ENCODE measurements around the gene AGL. TPM values are rescaled to one million over a fixed set of nuclear protein-coding genes. Genes with fewer than 3 reads are reported as not detected.

The AGL gene
- total and polyA plus RNA-seq, 2 of the 8 experiments (the other 6 are each of a cell fraction or from before 2014, with no cell fraction given), result 2.7 to 19.2 TPM

DNA sequence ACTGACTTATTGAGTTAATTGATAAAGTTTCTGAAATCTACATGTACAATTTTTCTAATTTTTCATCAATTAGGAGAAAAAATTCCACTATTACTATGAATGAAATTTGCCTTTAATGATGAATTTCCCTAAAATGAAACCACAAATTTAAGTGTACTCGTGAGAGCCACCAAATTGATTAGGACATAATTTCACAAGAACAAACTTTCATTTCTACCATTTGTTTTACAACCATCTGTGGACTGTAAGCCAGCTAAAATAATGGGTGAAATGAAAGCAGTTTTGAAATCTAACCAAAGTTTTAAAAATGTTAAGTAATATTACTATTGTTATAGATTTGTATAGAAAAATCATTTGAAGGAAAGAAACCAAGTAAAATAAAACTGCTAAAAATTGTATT lies 41.8 kb downstream of the AGL start:
- Histone ChIP-seq H3K56ac (replicated peaks; ENCODE audit: insufficient read length, low read depth, low read length) (no peak overlapping the region), H3K14ac (ENCODE audit: insufficient read length) (no peak overlapping the region), H4K20me1 (replicated peaks in 1 of 2; ENCODE audit: control insufficient read depth in 1 of 2, insufficient read depth in 2 of 2, low read length in 2 of 2) (no peaks in the 10 kb centered on the region), H3K79me2 (ENCODE audit: control insufficient read depth in 1 of 2, insufficient read depth in 2 of 2, low read length in 2 of 2) (no peaks in the 10 kb centered on the region), H2BK20ac (ENCODE audit: low read length) (no peak overlapping the region), H4K91ac (replicated peaks; ENCODE audit: insufficient read length, low read length) (no peak overlapping the region), H3K79me1 (ENCODE audit: low read depth, low read length) (no peaks in the 10 kb centered on the region), H3K4ac (replicated peaks; ENCODE audit: insufficient read length, low read depth, low read length) (no peak overlapping the region), H3K27ac (ENCODE audit: low read depth, low read length) (no peak overlapping the region), H3K23me2 (ENCODE audit: low read depth, low read length) (no peaks in the 10 kb centered on the region), H4K8ac (ENCODE audit: extremely low read depth, insufficient read depth, low read length) (no peak overlapping the region), H2BK120ac (replicated peaks; ENCODE audit: low read depth, low read length) (no peak overlapping the region), H4K5ac (ENCODE audit: insufficient read length, low read depth, low read length) (no peak overlapping the region), H3K18ac (ENCODE audit: extremely low read depth, low read length) (no peak overlapping the region), H2BK5ac (ENCODE audit: low read depth, low read length) (no peak overlapping the region), H3K4me3 (ENCODE audit: extremely low read depth in 1 of 4, insufficient read depth in 2 of 4, low read depth in 3 of 4, low read length in 4 of 4) (no peak overlapping the region), H3K27me3 (replicated peaks in 1 of 4; ENCODE audit: control insufficient read depth in 3 of 4, extremely low read depth in 1 of 4, insufficient read depth in 3 of 4, low read length in 3 of 4) (peaks cover 0 to 1% (median 0%) of the 10 kb centered on the region in 4 experiments; a peak in 1 of 7 replicates), H3K9ac (replicated peaks in 1 of 4; ENCODE audit: extremely low read depth in 1 of 4, low read depth in 3 of 4, low read length in 3 of 4) (no peak overlapping the region), H3K4me2 (ENCODE audit: insufficient read depth in 1 of 2, low read depth in 2 of 2, low read length in 2 of 2) (no peak overlapping the region), H3K4me1 (replicated peaks in 1 of 4; ENCODE audit: control insufficient read depth in 3 of 4, insufficient read depth in 4 of 4, low read length in 3 of 4) (no peaks in the 10 kb centered on the region), H2AK5ac (ENCODE audit: low read depth, low read length) (no peak overlapping the region), H2BK12ac (ENCODE audit: low read depth, low read length) (no peak overlapping the region), H3K9me3 (ENCODE audit: insufficient read depth in 2 of 2, low read depth in 1 of 2, low read length in 1 of 2) (no peaks in the 10 kb centered on the region), H3K23ac (ENCODE audit: insufficient read length) (no peak overlapping the region), H3K36me3 (ENCODE audit: control insufficient read depth in 2 of 4, insufficient read depth in 4 of 4, low read length in 3 of 4) (peaks cover 0 to 18% (median 2%) of the 10 kb centered on the region in 4 experiments; a peak in 2 of 8 replicates), H2BK15ac (ENCODE audit: low read length) (no peak overlapping the region), H2AFZ (ENCODE audit: low read length) (no peak overlapping the region)
- ChIA-PET POLR2A (ENCODE audit: partially characterized antibody) (no interaction called here), CTCF (ENCODE audit: partially characterized antibody) (interaction anchor here (0.6 kb wide), 1 partner anchor 1203 kb away, joined by 4 read pairs; no protein-coding TSS in a partner anchor)
- TF ChIP-seq EGR1 (IDR thresholded peaks at IDR 0.05; ENCODE audit: borderline replicate concordance, low read depth, low read length), result no peak
- TF ChIP-seq CHD2 (IDR thresholded peaks at IDR 0.05; ENCODE audit: low read length), result no peak
- no peak for TF ChIP-seq RNF2 (IDR thresholded peaks at IDR 0.05; ENCODE audit: borderline replicate concordance, low read depth, low read length, missing control alignments, poor library complexity, severe bottlenecking)
- no peak for TF ChIP-seq TAF1 (IDR thresholded peaks at IDR 0.05; ENCODE audit: low read depth, low read length)
- 90% methylated on average over 1 of the region's 1 CpG; no CpG with 5 or more reads in 1 of the 2 experiments for WGBS, 2 experiments (ENCODE audit: extremely low coverage in 1 of 2, insufficient coverage in 1 of 2, insufficient read length in 1 of 2, insufficient replicate concordance in 2 of 2, low coverage in 1 of 2, low lambda C conversion rate in 2 of 2, missing lambda C conversion rate in 1 of 2)
- FAIRE-seq (no peak), DNase-seq (ENCODE audit: low read depth in 1 of 2, low spot score in 2 of 2) (no peak)
